RWPE1 (cell line): ENCODE results near the gene DMD.

Experiments used
- CTCF ChIA-PET: fragments of 350-600 bp; sonication (Branson Sonifier 250); formaldehyde crosslinking; extraction: SDS; loops from one replicate; lab custom pipeline; 2021; lab: Yijun Ruan, JAX
- POLR2A ChIA-PET: fragments of 400-600 bp; formaldehyde crosslinking; extraction: SDS; loops from one replicate; lab custom pipeline; 2020; ENCODE audit warnings: antibody characterized with exemption; ENCODE audit not compliant: low non-redundant PET; lab: Yijun Ruan, JAX
- DNase-seq: peaks from one replicate; pipeline ENCODE4 v3.0.0; 2012; ENCODE audit warnings: low spot score
- H3K27ac ChIP-seq: fragments of 450-650 bp; 2 replicates; pipeline ENCODE4 v1.5.1; 2017
- CTCF ChIP-seq: fragments of 450-650 bp; conservative IDR thresholded peaks from 2 replicates; pipeline ENCODE4 v1.5.1; 2017; ENCODE audit warnings: low read depth, mild to moderate bottlenecking

Gene DMD

GRCh38 chrX:31217084-31217483, 1994.3 kb downstream of the DMD start:
- no peak for TF ChIP-seq CTCF
- no peak overlapping the region for H3K27ac ChIP-seq
- no peak for DNase-seq
- POLR2A ChIA-PET, result no interaction called here
- CTCF ChIA-PET, result no interaction called here

GRCh38 chrX:31215277-31215815, 1996.0 kb downstream of the DMD start:
- ChIA-PET CTCF (no interaction called here), POLR2A (no interaction called here)
- no peak overlapping the region for H3K27ac ChIP-seq
- no peak for DNase-seq
- TF ChIP-seq CTCF, result no peak

- POLR2A ChIA-PET, result no interaction called here
- DNase-seq, result peak; percentile 20
- no peak overlapping the region for H3K27ac ChIP-seq
- TF ChIP-seq CTCF, result peak; percentile 24; the same call in 1 of the 2 replicates
- CTCF ChIA-PET, result interaction anchor here (0.5 to 1.6 kb wide), 12 partner anchors 10 to 560 kb away, joined by 3 to 6 read pairs (median 3); no protein-coding TSS in a partner anchor
Observed at GRCh38 chrX:31213941-31214340, 1997.4 kb downstream of the DMD start.

GRCh38 chrX:31212856-31213748, 1998.2 kb downstream of the DMD start:
- ChIA-PET POLR2A (no interaction called here), CTCF (interaction anchor here (0.5 to 1.6 kb wide), 11 partner anchors 9 to 560 kb away, joined by 3 to 6 read pairs (median 3); no protein-coding TSS in a partner anchor)
- TF ChIP-seq CTCF, result no peak
- no peak for DNase-seq
- H3K27ac ChIP-seq, result no peak overlapping the region

- no peak for TF ChIP-seq CTCF
- H3K27ac ChIP-seq, result no peak overlapping the region
- ChIA-PET CTCF (no interaction called here), POLR2A (no interaction called here)
- peak; percentile 10 for DNase-seq
Observed at GRCh38 chrX:31209005-31209628, 2002.2 kb downstream of the DMD start.

- no peak overlapping the region for H3K27ac ChIP-seq
- no peak for DNase-seq
- TF ChIP-seq CTCF, result no peak
- ChIA-PET POLR2A (no interaction called here), CTCF (interaction anchor here (0.7 kb wide), 1 partner anchor 112 kb away, joined by 3 read pairs; no protein-coding TSS in a partner anchor)
Observed at GRCh38 chrX:31201503-31201902, 2009.8 kb downstream of the DMD start.
